HG03342 (cell line): ENCODE measurements around the gene ARHGEF40.
"Not testable (repeated sequence)": the region's sequence is repeated elsewhere in the genome, so short reads cannot be mapped to it uniquely, and the experiment has no call there.

ENCODE experiments used
- ATAC-seq: cut with Tn5 transposase; IDR thresholded peaks from one replicate; pipeline ENCODE4 v1.9.1; 2021; ENCODE audit warnings: mild to moderate bottlenecking, moderate library complexity; ENCODE audit not compliant: unreplicated experiment

ARHGEF40 gene

DNA sequence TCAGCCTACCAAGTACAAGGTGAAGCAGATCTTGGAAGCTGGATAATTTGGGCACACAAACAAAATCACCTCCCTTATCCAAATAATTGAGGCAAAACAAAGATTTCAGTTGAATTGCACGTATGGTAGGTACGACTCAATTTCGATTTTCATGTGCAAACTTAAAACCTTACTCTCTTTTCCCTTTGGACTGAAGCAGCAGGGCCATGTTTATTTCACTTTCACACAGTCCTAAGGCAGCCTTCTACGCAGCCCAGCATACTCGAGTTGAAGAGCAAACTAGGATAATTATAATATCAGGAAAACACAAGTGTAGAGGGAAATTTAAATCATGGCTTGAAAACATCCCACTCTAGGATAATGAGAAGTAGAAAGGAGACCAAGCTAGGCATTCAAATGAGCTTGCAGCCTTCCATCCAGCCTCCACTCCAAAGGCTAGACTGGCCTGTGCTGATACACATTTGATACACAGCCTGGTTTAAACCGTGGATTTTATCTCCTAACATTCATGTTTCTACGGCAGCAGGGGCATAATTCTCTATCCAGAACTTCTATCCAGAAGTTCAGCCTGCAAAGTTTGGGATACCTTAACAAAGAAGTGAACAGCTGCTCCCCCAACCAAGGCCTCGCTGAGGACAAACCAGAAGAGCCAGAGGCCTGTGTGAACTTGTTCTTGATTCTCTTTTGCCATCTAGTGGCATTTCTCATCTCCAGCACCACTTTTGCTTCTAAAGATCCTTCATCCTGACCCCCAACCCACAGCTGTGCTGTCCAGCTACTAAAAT is 30.3 kb upstream of the ARHGEF40 start:
- no peak for ATAC-seq

DNA sequence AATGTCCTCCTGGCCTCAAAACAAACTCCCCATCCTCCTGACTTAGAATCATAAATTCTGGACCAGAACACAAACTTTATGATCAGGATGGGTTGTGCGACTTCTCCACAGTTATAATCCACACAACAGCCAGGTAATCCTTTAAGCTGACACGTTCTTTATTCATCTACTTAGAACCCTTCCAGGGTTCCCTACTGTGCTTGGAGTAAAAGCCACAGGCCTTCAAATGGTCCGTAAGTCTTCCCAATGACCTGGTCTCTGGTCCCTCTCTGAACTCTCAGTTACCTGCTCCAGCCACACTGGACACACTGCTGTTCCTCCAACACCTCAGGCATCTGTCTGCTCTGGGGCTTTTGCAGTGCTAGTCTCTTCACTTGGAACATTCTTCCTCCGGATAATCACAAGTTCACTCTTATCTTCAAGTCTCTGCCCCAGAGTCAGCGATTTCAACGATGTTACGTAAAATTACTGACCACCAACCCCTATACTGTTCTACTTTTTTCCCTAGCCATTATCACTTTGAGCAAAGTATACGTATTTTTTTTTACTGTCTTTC is 29.7 kb upstream of the ARHGEF40 start:
- no peak for ATAC-seq

GRCh38 chr14:21040941-21041340 is 29.2 kb upstream of the ARHGEF40 start:
- ATAC-seq = not testable (repeated sequence)

GRCh38 chr14:21041676-21042433 is 28.2 kb upstream of the ARHGEF40 start, which contains the start of gene RNASE7:
RNASE7 (plus strand) TSS chr14:21042362; CDS start chr14:21042993, 631 bp downstream.
- ATAC-seq = no peak

DNA sequence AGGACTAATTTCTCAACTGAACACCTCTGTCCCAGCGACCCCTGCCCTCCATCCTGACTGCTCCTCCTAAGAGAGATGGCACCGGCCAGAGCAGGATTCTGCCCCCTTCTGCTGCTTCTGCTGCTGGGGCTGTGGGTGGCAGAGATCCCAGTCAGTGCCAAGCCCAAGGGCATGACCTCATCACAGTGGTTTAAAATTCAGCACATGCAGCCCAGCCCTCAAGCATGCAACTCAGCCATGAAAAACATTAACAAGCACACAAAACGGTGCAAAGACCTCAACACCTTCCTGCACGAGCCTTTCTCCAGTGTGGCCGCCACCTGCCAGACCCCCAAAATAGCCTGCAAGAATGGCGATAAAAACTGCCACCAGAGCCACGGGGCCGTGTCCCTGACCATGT is 27.2 kb upstream of the ARHGEF40 start:
- ATAC-seq = no peak

DNA sequence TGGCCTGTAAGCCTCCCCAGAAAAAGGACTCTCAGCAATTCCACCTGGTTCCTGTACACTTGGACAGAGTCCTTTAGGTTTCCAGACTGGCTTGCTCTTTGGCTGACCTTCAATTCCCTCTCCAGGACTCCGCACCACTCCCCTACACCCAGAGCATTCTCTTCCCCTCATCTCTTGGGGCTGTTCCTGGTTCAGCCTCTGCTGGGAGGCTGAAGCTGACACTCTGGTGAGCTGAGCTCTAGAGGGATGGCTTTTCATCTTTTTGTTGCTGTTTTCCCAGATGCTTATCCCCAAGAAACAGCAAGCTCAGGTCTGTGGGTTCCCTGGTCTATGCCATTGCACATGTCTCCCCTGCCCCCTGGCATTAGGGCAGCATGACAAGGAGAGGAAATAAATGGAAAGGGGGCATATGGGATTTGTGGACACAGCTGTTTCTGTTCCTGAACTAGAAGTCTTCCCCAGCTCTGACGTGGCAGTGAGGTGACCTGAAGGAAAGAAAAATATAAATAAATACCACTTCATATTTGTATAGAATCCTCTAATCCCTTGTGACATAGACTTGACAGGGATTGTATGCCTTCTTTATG is 26.6 kb upstream of the ARHGEF40 start:
- ATAC-seq = no peak

GRCh38 chr14:21043974-21044618 is 26.0 kb upstream of the ARHGEF40 start:
- no peak for ATAC-seq

GRCh38 chr14:21047378-21047781 is 22.7 kb upstream of the ARHGEF40 start:
- no peak for ATAC-seq

GRCh38 chr14:21048638-21049037 is 21.5 kb upstream of the ARHGEF40 start:
- no peak for ATAC-seq

DNA sequence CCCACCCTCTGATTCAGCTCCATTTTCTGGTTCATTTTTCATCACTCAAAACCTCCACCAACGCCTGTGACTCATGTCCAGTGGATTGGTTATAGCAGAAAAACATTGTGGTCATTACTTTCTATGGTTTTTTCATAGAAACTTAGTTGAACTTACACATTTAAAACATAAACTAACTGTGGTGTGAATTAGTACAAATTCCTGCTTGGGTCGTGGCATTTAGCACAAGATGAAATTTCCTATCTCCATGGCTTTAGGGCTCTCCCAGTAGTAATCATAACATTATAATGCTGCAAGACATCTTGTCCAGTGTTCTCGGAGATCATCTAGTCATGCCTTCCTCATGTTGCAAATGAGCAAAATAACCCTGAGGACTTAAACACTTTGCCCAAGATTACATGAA is 20.8 kb upstream of the ARHGEF40 start:
- no peak for ATAC-seq

DNA sequence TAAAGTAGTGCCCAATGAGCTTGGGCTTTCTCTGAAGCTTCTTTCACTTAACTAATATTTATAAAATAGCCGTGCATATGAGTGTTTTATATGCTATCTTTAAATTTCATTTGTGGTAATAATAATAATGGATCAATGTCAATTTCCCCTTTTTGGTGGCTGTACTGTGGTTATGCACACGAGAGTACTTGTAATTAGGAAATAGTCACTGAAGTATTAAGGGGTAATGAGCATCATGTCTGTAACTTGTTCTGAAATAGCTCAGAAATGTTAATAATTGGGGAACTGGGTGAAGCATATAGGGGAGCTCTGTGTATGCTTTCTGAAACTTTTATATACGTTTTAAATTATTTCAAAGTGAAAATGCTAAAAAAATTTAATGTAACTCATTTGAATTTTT is 19.5 kb upstream of the ARHGEF40 start:
- no peak for ATAC-seq

DNA sequence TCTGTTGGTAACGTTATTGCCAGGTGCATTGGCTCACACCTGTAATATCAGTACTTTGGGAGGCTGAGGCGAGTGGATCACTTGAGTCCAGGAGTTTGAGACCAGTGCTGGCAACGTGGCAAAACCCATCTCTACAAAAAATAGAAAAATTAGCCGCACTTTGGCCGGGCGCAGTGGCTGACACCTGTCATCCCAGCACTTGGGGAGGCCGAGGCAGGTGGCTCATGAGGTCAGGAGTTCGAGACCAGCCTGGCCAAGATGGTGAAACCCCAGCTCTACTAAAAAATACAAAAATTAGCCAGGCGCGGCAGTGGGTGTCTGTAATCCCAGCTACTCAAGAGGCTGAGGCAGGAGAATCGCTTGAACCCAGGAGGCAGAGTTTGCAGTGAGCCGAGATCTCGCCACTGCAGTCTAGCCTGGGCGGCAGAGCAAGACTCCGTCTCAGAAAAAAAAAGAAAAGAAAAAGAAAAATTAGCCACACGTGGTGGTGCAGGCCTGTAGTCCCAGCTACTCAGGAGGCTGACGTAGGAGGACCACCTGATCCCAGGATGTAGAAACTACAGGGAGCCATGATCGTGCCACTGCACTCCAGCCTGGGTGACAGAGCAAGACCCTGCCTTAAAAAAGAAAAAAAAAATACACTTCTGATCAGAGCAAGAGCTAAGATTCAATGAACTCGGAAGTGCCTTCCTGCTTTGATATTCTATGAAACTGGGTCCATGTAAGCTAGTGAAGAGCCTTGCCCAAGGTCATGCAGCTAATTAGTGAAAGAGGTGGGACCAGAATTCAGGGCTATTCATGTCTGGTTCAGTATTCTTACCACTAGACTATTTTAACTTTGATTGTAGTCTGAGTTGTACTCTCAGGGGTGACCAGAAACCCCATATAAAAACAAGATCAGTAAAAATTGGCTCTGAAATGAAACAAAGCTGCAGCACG is 16.7 kb upstream of the ARHGEF40 start:
- no peak for ATAC-seq

DNA sequence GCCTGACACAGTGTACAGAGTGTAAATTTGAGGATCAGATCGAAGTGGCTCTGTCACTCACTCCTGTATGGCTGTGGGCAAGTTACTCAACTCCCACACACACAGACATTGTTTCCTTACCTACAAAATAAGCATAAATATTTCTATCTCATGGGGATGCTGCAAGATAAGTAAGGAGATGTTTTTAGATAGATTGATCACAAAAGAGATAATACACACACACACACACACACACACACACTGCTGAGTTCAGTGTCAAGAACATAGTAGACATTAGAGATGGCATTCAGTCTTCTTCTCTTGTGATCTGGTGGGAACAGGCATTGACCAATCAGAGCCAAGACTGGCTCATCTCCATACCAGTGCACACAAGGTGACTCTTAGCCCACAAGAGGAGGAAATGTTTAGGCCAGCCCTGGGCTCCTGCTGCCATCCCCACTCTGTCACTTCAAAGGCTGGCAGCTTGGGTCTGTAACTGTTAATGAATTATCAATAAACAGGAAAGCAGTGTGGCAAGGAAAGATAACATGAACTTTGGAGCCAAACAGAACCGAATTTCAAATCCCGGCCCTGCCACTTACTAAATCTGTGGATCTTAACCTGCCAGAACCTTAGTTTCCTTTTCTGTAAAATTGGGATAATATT is 15.9 kb upstream of the ARHGEF40 start:
- ATAC-seq = no peak

DNA sequence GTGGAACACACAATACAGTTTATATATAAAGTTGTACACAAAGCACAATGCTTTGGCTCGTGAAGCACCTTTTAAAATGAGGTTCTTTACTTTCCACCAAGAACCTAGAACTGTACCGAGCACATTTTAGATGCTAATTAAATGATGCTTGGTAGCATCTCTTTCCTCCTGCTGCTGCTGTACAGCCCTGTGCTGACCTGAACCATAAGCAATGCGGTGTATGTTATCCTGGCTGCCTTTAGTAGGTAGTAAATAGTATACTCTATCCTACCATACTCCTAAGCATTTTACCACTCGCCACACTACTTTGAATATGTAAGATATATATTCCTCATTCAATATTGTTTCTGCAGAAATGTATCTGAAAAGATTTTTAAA is 15.3 kb upstream of the ARHGEF40 start:
- ATAC-seq = no peak

DNA sequence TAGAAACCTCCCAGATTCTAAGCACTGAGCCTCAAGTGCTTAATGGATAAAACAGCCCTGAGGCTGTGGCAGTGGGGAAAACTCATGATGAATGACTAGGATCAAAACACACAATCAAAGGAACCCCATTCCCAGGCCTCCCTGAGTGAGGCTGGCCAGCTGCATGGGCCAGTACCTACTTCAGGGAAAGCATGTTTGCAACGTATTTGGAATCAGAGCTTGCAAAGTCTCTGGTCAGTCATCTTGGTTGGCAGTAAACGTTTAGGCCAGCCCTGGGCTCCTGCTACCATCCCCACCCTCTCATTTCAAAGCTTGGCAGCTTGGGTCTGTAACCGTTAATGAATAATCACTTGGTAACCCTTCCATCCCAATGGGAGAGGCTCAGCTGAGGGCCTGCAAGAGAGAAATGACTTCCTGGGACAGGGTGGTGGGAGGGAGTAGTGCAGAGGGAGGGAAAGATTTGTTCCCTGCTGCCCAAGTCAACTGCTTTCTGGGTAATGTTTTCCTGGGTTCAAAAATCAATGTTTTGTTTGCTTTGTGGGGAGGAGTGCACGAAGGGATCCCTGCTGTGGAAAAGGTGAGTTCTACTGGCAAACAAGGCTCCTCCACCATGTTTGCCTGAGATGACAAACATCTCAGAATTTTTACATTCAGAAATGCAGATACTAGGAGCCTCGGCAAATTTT is 14.5 kb upstream of the ARHGEF40 start:
- ATAC-seq = no peak

- no peak for ATAC-seq
Observed at GRCh38 chr14:21056520-21057163, 13.5 kb upstream of the ARHGEF40 start.

DNA sequence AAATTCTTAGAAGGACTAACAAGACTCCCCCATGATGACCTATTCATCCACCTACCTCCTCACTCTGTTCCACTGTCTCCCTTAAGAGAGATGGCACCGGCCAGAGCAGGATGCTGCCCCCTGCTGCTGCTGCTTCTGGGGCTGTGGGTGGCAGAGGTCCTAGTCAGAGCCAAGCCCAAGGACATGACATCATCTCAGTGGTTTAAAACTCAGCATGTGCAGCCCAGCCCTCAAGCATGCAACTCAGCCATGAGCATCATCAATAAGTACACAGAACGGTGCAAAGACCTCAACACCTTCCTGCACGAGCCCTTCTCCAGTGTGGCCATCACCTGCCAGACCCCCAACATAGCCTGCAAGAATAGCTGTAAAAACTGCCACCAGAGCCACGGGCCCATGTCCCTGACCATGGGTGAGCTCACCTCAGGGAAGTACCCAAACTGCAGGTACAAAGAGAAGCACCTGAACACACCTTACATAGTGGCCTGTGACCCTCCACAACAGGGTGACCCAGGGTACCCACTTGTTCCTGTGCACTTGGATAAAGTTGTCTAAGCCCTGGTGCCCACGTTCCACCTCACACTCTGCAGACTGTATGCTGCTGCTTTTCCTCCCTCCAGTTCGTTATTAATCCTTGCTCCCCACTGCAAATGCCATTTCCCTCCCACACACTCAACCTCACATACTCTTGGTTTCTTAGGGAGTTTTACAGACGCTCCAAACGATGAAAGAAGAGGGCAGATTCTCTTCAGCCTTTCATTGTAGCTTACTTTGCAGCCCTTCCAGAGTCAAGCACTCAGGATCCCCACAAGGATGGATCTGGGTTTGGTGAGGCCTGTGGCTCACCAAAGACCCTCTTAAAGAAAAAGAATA is 12.1 kb upstream of the ARHGEF40 start, which contains the start of gene RNASE8:
Gene RNASE8, plus strand, starts transcription at position 20 of the 873 bp plus-strand sequence. Its CDS starts 71 bp downstream, at position 91.
- no peak for ATAC-seq
